Activated T-helper 1 cell treated with anti-CD3 and anti-CD28 coated beads, Interleukin-12 subunit alpha, Interleukin-12 subunit beta, Interleukin-2, Interleukin-4 antibody, amounts not matched to agents 30 ng/mL and 10 ng/mL and 1 ng/mL, durations not matched to agents 14 hours and 24 hours and 36 hours (primary cell): ENCODE data around the gene FAM25A. TPM values are rescaled to one million over a fixed set of nuclear protein-coding genes. Genes with fewer than 3 reads are reported as not detected.
A peak's percentile ranks its signal among the peaks of the same experiment; 100 is the strongest.
"Not testable (repeated sequence)": the region's sequence is repeated elsewhere in the genome, so short reads cannot be mapped to it uniquely, and the experiment has no call there.

ENCODE experiments used
- DNase-seq: peaks from one replicate; pipeline ENCODE4 v3.0.0; 2021; ENCODE audit warnings: low spot score
- H3K27ac Mint-ChIP-seq: one replicate; pipeline ENCODE4 v1.8.0; 2021; ENCODE audit warnings: mild to moderate bottlenecking, mixed read lengths
- H3K27me3 Mint-ChIP-seq: one replicate; pipeline ENCODE4 v1.8.0; 2022; ENCODE audit warnings: mild to moderate bottlenecking, moderate library complexity, mixed read lengths; ENCODE audit not compliant: insufficient read depth
- H3K36me3 Mint-ChIP-seq: one replicate; pipeline ENCODE4 v1.8.0; 2021; ENCODE audit warnings: low read depth, mixed read lengths
- H3K4me1 Mint-ChIP-seq: one replicate; pipeline ENCODE4 v1.8.0; 2021; ENCODE audit warnings: low read depth, mixed read lengths
- H3K4me3 Mint-ChIP-seq: one replicate; pipeline ENCODE4 v1.8.0; 2021; ENCODE audit warnings: mild to moderate bottlenecking, moderate library complexity, mixed read lengths
- H3K9me3 Mint-ChIP-seq: one replicate; pipeline ENCODE4 v1.8.0; 2021; ENCODE audit warnings: mixed read lengths
- intact Hi-C: fragments of 100-400 bp; cut with micrococcal nuclease; formaldehyde crosslinking; loops from one replicate; pipeline ENCODE4 v1.15.1; 2024
- total RNA-seq: library from RNA; stranded (reverse); gene quantifications from 2 replicates; pipeline ENCODE4 v1.2.3, GENCODE V29; 2022

FAM25A gene
- total RNA-seq: not detected in 2 replicates

- H3K9me3 Mint-ChIP-seq, H3K4me1 Mint-ChIP-seq, DNase-seq, H3K4me3 Mint-ChIP-seq, H3K27me3 Mint-ChIP-seq, intact Hi-C loops, H3K27ac Mint-ChIP-seq, H3K36me3 Mint-ChIP-seq: not testable (repeated sequence)
Measured at GRCh38 chr10:87020056-87020455, at the start of gene FAM25A. TSS of gene FAM25A (plus strand) at chr10:87020294. CDS start at chr10:87020325, 31 bp downstream.

GRCh38 chr10:86970982-86971231 is 49.2 kb upstream of the FAM25A start:
- Mint-ChIP-seq H3K27ac (peak overlapping the region; percentile 40), H3K4me3 (peak overlapping the region; percentile 73), H3K27me3 (peaks cover 35% of the 10 kb centered on the region), H3K4me1 (peaks cover 17% of the 10 kb centered on the region), H3K9me3 (no peaks in the 10 kb centered on the region), H3K36me3 (no peaks in the 10 kb centered on the region)
- intact Hi-C loops: loop anchor here (1.0 to 2.0 kb wide), 4 partner anchors 32 to 214 kb away; partner anchors contain the start of genes BMPR1A and GLUD1
- no peak for DNase-seq

- DNase-seq: peak; percentile 76
- H3K9me3 Mint-ChIP-seq: no peaks in the 10 kb centered on the region
- H3K4me3 Mint-ChIP-seq: peak overlapping the region; percentile 77
- H3K27me3 Mint-ChIP-seq: peaks cover 35% of the 10 kb centered on the region
- H3K4me1 Mint-ChIP-seq: peaks cover 12% of the 10 kb centered on the region
- intact Hi-C loops: loop anchor here (1.0 to 2.0 kb wide), 4 partner anchors 32 to 215 kb away; partner anchors contain the start of genes BMPR1A and GLUD1
- H3K27ac Mint-ChIP-seq: peak overlapping the region; percentile 76
- H3K36me3 Mint-ChIP-seq: no peaks in the 10 kb centered on the region
Measured at GRCh38 chr10:86971232-86971991, 48.7 kb upstream of the FAM25A start.

DNA sequence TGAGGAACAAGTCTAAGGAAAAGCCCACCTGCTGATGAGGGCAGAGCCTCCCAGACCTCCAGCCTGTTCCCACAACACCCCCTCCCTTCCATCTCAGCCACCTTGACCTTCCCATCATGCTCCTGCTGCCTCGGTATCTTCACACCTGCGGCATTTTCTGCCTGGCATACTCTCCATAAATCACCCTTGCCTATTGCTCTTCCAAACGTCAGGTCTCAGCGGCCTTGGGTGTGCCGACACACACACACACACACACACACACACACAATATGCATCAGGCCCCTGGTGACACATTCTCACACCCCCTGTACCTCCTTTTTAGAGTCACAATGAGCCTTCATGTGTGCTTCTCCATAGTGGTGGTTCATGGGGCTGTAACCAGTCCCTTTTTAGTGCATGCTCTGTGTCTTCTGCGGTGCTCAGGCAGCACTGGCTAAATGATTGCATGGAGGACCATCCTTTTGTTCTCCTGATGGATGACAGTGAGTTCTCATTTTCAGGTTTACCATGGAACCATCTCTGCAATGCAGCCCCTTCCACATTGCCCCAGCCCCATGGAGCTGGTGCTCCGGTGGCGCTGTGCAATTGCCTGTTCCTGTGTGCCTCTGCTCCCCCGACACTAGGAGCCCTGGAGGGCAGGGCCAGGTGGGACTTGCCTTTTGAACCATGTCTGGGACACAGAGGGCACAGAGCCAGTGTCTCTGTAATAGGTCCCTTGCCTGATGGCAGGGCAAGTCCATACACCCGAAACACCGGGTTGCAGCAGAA is 47.3 kb upstream of the FAM25A start:
- no peak for DNase-seq
- peak overlapping the region; percentile 21 for H3K4me3 Mint-ChIP-seq

GRCh38 chr10:86974484-86974883 is 45.6 kb upstream of the FAM25A start:
- no peak for DNase-seq
- Mint-ChIP-seq H3K4me1 (peaks cover 6% of the 10 kb centered on the region), H3K36me3 (no peaks in the 10 kb centered on the region), H3K9me3 (no peaks in the 10 kb centered on the region), H3K27me3 (peaks cover 35% of the 10 kb centered on the region), H3K4me3 (no peak overlapping the region), H3K27ac (no peak overlapping the region)
- intact Hi-C loops: no loop called here

More for the DNA sequence above, 47.3 kb upstream of the FAM25A start:
- Mint-ChIP-seq H3K27ac (peak overlapping the region; percentile 25), H3K27me3 (peaks cover 38% of the 10 kb centered on the region), H3K4me1 (peaks cover 6% of the 10 kb centered on the region), H3K36me3 (no peaks in the 10 kb centered on the region), H3K9me3 (no peaks in the 10 kb centered on the region)
- intact Hi-C loops: no loop called here

GRCh38 chr10:86976362-86977056 is 43.6 kb upstream of the FAM25A start:
- H3K36me3 Mint-ChIP-seq: no peaks in the 10 kb centered on the region
- peaks cover 6% of the 10 kb centered on the region for H3K4me1 Mint-ChIP-seq
- no peak for DNase-seq
- H3K9me3 Mint-ChIP-seq: no peaks in the 10 kb centered on the region
- intact Hi-C loops: no loop called here
- no peak overlapping the region for H3K27ac Mint-ChIP-seq
- peaks cover 34% of the 10 kb centered on the region for H3K27me3 Mint-ChIP-seq
- no peak overlapping the region for H3K4me3 Mint-ChIP-seq

GRCh38 chr10:86978457-86978856 is 41.6 kb upstream of the FAM25A start:
- intact Hi-C loops, H3K27ac Mint-ChIP-seq, H3K9me3 Mint-ChIP-seq: not testable (repeated sequence)

GRCh38 chr10:86979296-86979818 is 40.7 kb upstream of the FAM25A start:
- no peak overlapping the region for H3K4me3 Mint-ChIP-seq
- no peaks in the 10 kb centered on the region for H3K9me3 Mint-ChIP-seq
- H3K4me1 Mint-ChIP-seq: no peaks in the 10 kb centered on the region
- peaks cover 29% of the 10 kb centered on the region for H3K27me3 Mint-ChIP-seq
- intact Hi-C loops: no loop called here
- H3K36me3 Mint-ChIP-seq: no peaks in the 10 kb centered on the region
- no peak for DNase-seq
- H3K27ac Mint-ChIP-seq: no peak overlapping the region

More at GRCh38 chr10:86978457-86978856, 41.6 kb upstream of the FAM25A start:
- not testable (repeated sequence) for DNase-seq, H3K4me3 Mint-ChIP-seq, H3K36me3 Mint-ChIP-seq, H3K4me1 Mint-ChIP-seq
- peaks cover 33% of the 10 kb centered on the region for H3K27me3 Mint-ChIP-seq

- DNase-seq: no peak
- intact Hi-C loops: no loop called here
- H3K27me3 Mint-ChIP-seq: peaks cover 27% of the 10 kb centered on the region
- no peaks in the 10 kb centered on the region for H3K9me3 Mint-ChIP-seq
- H3K27ac Mint-ChIP-seq: no peak overlapping the region
- no peaks in the 10 kb centered on the region for H3K36me3 Mint-ChIP-seq
- no peaks in the 10 kb centered on the region for H3K4me1 Mint-ChIP-seq
- no peak overlapping the region for H3K4me3 Mint-ChIP-seq
Measured at GRCh38 chr10:86979977-86980448, 40.1 kb upstream of the FAM25A start.

DNA sequence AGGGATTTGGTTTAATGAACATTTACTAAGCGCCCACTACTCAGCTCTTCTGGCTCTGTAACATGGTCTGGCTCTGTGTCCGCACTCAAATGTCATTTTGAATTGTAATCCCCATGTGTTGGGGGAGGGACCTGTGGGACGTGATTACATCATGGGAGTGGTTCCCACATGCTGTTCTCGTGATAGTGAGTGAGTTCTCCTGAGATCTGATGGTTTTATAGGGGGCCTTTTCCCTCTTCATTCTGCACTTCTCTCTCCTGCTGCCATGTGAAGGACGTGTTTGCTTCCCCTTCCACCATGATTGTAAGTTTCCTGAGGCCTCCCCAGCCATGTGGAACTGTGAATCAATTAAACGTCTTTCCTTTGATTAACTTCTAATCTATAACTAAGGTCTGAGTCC is 39.1 kb upstream of the FAM25A start:
- H3K4me3 Mint-ChIP-seq, H3K4me1 Mint-ChIP-seq, intact Hi-C loops, DNase-seq, H3K27ac Mint-ChIP-seq, H3K36me3 Mint-ChIP-seq, H3K9me3 Mint-ChIP-seq: not testable (repeated sequence)
- H3K27me3 Mint-ChIP-seq: peaks cover 27% of the 10 kb centered on the region

GRCh38 chr10:86981716-86982115 is 38.4 kb upstream of the FAM25A start:
- intact Hi-C loops: no loop called here
- Mint-ChIP-seq H3K36me3 (no peaks in the 10 kb centered on the region), H3K9me3 (no peaks in the 10 kb centered on the region), H3K27me3 (peaks cover 27% of the 10 kb centered on the region), H3K4me3 (no peak overlapping the region), H3K27ac (no peak overlapping the region), H3K4me1 (no peaks in the 10 kb centered on the region)
- no peak for DNase-seq

GRCh38 chr10:86984498-86984897 is 35.6 kb upstream of the FAM25A start:
- H3K27me3 Mint-ChIP-seq: peaks cover 30% of the 10 kb centered on the region
- H3K4me1 Mint-ChIP-seq, H3K27ac Mint-ChIP-seq, H3K9me3 Mint-ChIP-seq, H3K36me3 Mint-ChIP-seq, DNase-seq, H3K4me3 Mint-ChIP-seq, intact Hi-C loops: not testable (repeated sequence)
